OCI-LY1 (cell line): Measurements from ENCODE around the gene LDLRAD1.
A peak's percentile ranks its signal among the peaks of the same experiment; 100 is the strongest.

Experiments
- H2AFZ ChIP-seq: fragments of 200-600 bp; sonication (generic), shearing (Covaris generic); 2 replicates; pipeline ENCODE4 v1.6.0; 2014; ENCODE audit warnings: antibody characterized with exemption, mild to moderate bottlenecking, low read length
- H3F3A ChIP-seq: fragments of 200-600 bp; sonication (generic), shearing (Covaris generic); 2 replicates; pipeline ENCODE4 v1.6.0; 2014; ENCODE audit warnings: mild to moderate bottlenecking, antibody characterized with exemption, low read length, moderate library complexity; ENCODE audit not compliant: insufficient read depth
- H3K27ac ChIP-seq: fragments of 200-600 bp; sonication (generic); 2 replicates; pipeline ENCODE4 v1.5.1; 2014; ENCODE audit warnings: low read length, mixed run types, mild to moderate bottlenecking, low read depth; ENCODE audit not compliant: poor library complexity, severe bottlenecking
- H3K27me3 ChIP-seq: fragments of 200-600 bp; sonication (generic); 2 replicates; pipeline ENCODE4 v1.6.0; 2014; ENCODE audit warnings: antibody characterized with exemption, mild to moderate bottlenecking, low read length, moderate library complexity; ENCODE audit not compliant: insufficient read depth
- H3K36me3 ChIP-seq: fragments of 200-600 bp; sonication (generic); 2 replicates; pipeline ENCODE4 v1.6.1; 2014; ENCODE audit warnings: mild to moderate bottlenecking, antibody characterized with exemption, low read length, moderate library complexity, mixed read lengths; ENCODE audit not compliant: insufficient read depth
- H3K4me1 ChIP-seq: fragments of 200-600 bp; sonication (generic); 2 replicates; pipeline ENCODE4 v1.5.1; 2014; ENCODE audit warnings: mild to moderate bottlenecking, low read length, moderate library complexity; ENCODE audit not compliant: insufficient read depth, severe bottlenecking
- H3K4me2 ChIP-seq: fragments of 200-600 bp; sonication (generic), shearing (Covaris generic); 2 replicates; pipeline ENCODE4 v1.6.1; 2014; ENCODE audit warnings: low read length
- H3K4me3 ChIP-seq: fragments of 200-600 bp; sonication (generic); 2 replicates; pipeline ENCODE4 v1.5.1; 2014; ENCODE audit warnings: low read length, low read depth, mild to moderate bottlenecking, mixed read lengths; ENCODE audit not compliant: poor library complexity, severe bottlenecking
- H3K79me2 ChIP-seq: fragments of 200-600 bp; shearing (Covaris generic); 2 replicates; pipeline ENCODE4 v1.6.1; 2016; ENCODE audit warnings: mixed run types, low read length, mixed read lengths; ENCODE audit not compliant: insufficient read depth
- H3K9ac ChIP-seq: fragments of 200-600 bp; sonication (generic), shearing (Covaris generic); 2 replicates; pipeline ENCODE4 v1.6.1; 2014; ENCODE audit warnings: mild to moderate bottlenecking, low read length, mixed read lengths
- H3K9me2 ChIP-seq: fragments of 200-600 bp; sonication (generic), shearing (Covaris generic); 2 replicates; pipeline ENCODE4 v1.6.1; 2014; ENCODE audit warnings: low read depth, mild to moderate bottlenecking, low read length, mixed read lengths
- H3K9me3 ChIP-seq: fragments of 200-600 bp; shearing (Covaris generic); 2 replicates; pipeline ENCODE4 v1.6.1; 2014; ENCODE audit warnings: low read length, mixed read lengths
- H4K20me1 ChIP-seq: fragments of 200-600 bp; sonication (generic), shearing (Covaris generic); 2 replicates; pipeline ENCODE4 v1.6.0; 2016; ENCODE audit warnings: mild to moderate bottlenecking, low read length; ENCODE audit not compliant: insufficient read depth
- CTCF ChIP-seq: fragments of 200-600 bp; sonication (generic), shearing (Covaris generic); IDR thresholded peaks from 2 replicates; pipeline ENCODE4 v1.5.1; 2017; ENCODE audit warnings: mild to moderate bottlenecking, antibody characterized with exemption, low read length, moderate library complexity, mixed read lengths
- EZH2 ChIP-seq: fragments of 200-600 bp; sonication (generic), shearing (Covaris generic); IDR thresholded peaks from 2 replicates; pipeline ENCODE4 v1.8.0; 2017; ENCODE audit warnings: borderline replicate concordance, mixed run types, mild to moderate bottlenecking, antibody characterized with exemption, low read length, moderate library complexity, mixed read lengths

Gene LDLRAD1

GRCh38 chr1:54017979-54018378, at the start of gene LDLRAD1:
Gene LDLRAD1 (minus strand): TSS chr1:54018186. CDS start chr1:54018112, 74 bp downstream.
- Histone ChIP-seq H3K9ac (no peak within 1 kb of the TSS), H4K20me1 (no peaks in the 10 kb centered on the region), H3K4me1 (no peaks in the 10 kb centered on the region), H3K4me3 (no peak within 1 kb of the TSS), H3K4me2 (no peak within 1 kb of the TSS), H3K79me2 (no peaks in the 10 kb centered on the region), H3K9me3 (no peaks in the 10 kb centered on the region), H3F3A (no peaks in the 10 kb centered on the region), H2AFZ (no peak within 1 kb of the TSS), H3K36me3 (no peaks in the 10 kb centered on the region), H3K27me3 (no peaks in the 10 kb centered on the region), H3K9me2 (no peaks in the 10 kb centered on the region), H3K27ac (no peak within 1 kb of the TSS)
- no peak for TF ChIP-seq CTCF
- TF ChIP-seq EZH2 = no peak

GRCh38 chr1:54064299-54064698, 46.3 kb upstream of the LDLRAD1 start:
- Histone ChIP-seq H3K9me2 (no peaks in the 10 kb centered on the region), H4K20me1 (no peaks in the 10 kb centered on the region), H3K27me3 (no peaks in the 10 kb centered on the region), H3F3A (no peaks in the 10 kb centered on the region), H3K4me2 (no peak overlapping the region), H3K4me3 (no peak overlapping the region), H2AFZ (no peak overlapping the region), H3K4me1 (no peaks in the 10 kb centered on the region), H3K36me3 (no peaks in the 10 kb centered on the region), H3K9me3 (no peaks in the 10 kb centered on the region), H3K27ac (no peak overlapping the region), H3K79me2 (no peaks in the 10 kb centered on the region), H3K9ac (no peak overlapping the region)
- TF ChIP-seq EZH2 (no peak), CTCF (no peak)

- Histone ChIP-seq H3K4me1 (peaks cover 29% of the 10 kb centered on the region), H3F3A (no peaks in the 10 kb centered on the region), H3K27ac (peak overlapping the region; percentile 66), H3K4me3 (peak overlapping the region; percentile 100), H3K9ac (peak overlapping the region; percentile 88), H2AFZ (no peak overlapping the region), H3K79me2 (peaks cover 33% of the 10 kb centered on the region), H3K4me2 (peak overlapping the region; percentile 86), H4K20me1 (no peaks in the 10 kb centered on the region), H3K9me2 (no peaks in the 10 kb centered on the region), H3K27me3 (no peaks in the 10 kb centered on the region), H3K36me3 (peaks cover 4% of the 10 kb centered on the region), H3K9me3 (no peaks in the 10 kb centered on the region)
- peak; percentile 20; the same call in 1 of the 2 replicates for TF ChIP-seq CTCF
- no peak for TF ChIP-seq EZH2
These were observed 36.4 kb upstream of the LDLRAD1 start for GRCh38 chr1:54054438-54054749.
